ENCODE measurements around the gene ZNF681. TPM values are rescaled to one million over a fixed set of nuclear protein-coding genes. Genes with fewer than 3 reads are reported as not detected.

ZNF681 gene
- total and polyA plus RNA-seq, 9 of the 15 experiments (the other 6 are each of a cell fraction or from before 2014, with no cell fraction given): 2.8 to 8.6 (median 4.1) TPM

GRCh38 chr19:23764781-23765180 is 6.1 kb upstream of the ZNF681 start (continued):
- TF ChIP-seq GTF2E2 (tag; IDR thresholded peaks at IDR 0.05) (no peak), ZNF384 (IDR thresholded peaks at IDR 0.05; ENCODE audit: low read depth, low read length) (peak; percentile 38; the same call in 1 of the 2 replicates)

DNA sequence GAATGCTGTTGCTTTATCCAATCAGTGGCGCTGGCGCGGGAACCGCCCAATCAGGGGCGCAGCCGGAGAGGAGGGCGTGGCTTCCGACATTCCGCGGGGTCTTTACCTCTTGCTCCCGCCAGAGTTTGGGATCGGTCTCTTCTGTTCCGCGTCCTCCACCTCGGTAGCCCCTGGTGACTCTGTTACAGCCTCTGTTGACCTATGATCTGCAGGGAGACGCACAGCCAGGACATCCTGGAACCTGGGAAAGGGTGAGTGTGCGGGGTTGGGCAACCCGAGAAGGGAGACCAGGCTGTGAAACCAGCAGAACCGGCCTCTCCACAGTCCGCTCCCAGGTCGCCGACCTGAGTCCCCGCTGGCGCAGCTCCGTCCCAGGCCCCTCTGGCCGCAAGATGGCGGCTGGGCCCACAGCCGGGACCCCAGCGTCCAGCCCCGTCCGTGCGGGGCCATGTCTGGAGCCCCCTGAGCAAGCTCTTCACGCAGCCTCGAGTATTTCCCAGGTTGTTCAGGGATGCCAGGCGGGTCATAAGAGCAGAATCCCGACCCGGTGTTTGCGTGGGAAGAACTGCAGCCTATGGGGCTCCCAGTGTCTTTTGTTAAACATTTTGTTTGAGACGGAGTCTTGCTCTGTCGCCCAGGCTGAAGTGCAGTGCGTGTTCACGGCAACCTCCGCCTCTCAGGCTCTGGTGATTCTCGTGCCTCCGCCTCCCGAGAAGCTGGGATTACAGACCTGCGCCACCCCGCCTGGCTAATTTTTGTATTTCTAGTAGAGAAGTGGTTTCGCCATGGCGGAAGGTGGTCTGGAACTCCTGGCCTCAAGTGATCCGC is 4.4 kb upstream of the ZNF681 start:
- peaks cover 13% of the 10 kb centered on the region; the same call in 2 of the 3 replicates for H3K36me3 ChIP-seq (ENCODE audit: control insufficient read depth, insufficient read depth, low read length)
- peak; percentile 87 for ATAC-seq
- peaks cover 0 to 12% of the 10 kb centered on the region in 2 experiments; a peak in 3 of 5 replicates for H3K4me1 ChIP-seq (replicated peaks in 1 of 2; ENCODE audit: control insufficient read depth in 2 of 2, insufficient read depth in 2 of 2, low read length in 2 of 2)
- BruUV-seq (replicated peaks): TSS peak; percentile 42
- H3K4me2 ChIP-seq (ENCODE audit: insufficient read depth, low read length): peak overlapping the region; percentile 84
- H2AFZ ChIP-seq (ENCODE audit: low read depth, low read length): peak overlapping the region; percentile 94
- H4K20me1 ChIP-seq (replicated peaks; ENCODE audit: control insufficient read depth, insufficient read depth, low read length): no peaks in the 10 kb centered on the region
- peak; percentile 78 for FAIRE-seq
- peak overlapping the region; percentile 76 to 98 for H3K9ac ChIP-seq (ENCODE audit: insufficient read depth in 1 of 2, low read depth in 2 of 2, low read length in 2 of 2)
- H3K9me3 ChIP-seq (replicated peaks; ENCODE audit: control insufficient read depth, insufficient read depth, low read depth, low read length): no peaks in the 10 kb centered on the region
- peaks cover 52% of the 10 kb centered on the region for H3K79me2 ChIP-seq (ENCODE audit: control insufficient read depth, insufficient read depth, low read length)
- in situ Hi-C loops (cut with MboI): no loop called here
- no peaks in the 10 kb centered on the region for H3K9me1 ChIP-seq (ENCODE audit: control insufficient read depth, insufficient read depth, low read length)
- DNase-seq (ENCODE audit: extremely low read depth in 1 of 4, low spot score in 3 of 4): peak; percentile 86 to 94 (median 87)
- peak overlapping the region; percentile 81 for H3K27ac ChIP-seq (ENCODE audit: extremely low read depth, low read depth, low read length)
- peak overlapping the region; percentile 63 for H3K4me3 ChIP-seq
- WGBS (ENCODE audit: insufficient coverage, low coverage, missing lambda C conversion rate): under 1% methylated on average over 48 of the region's 51 CpGs
- POLR2A ChIA-PET: interaction anchor here (0.6 to 1.6 kb wide), 5 partner anchors 17 to 327 kb away, joined by 3 to 7 read pairs (median 3); partner anchors contain the start of gene ZNF675
- H3K27me3 ChIP-seq (ENCODE audit: control insufficient read depth in 2 of 2, insufficient read depth in 2 of 2, low read length in 2 of 2): no peaks in the 10 kb centered on the region
- intact Hi-C loops (cut with micrococcal nuclease): loop anchor here (2.0 kb wide), 1 partner anchor 76 kb away; the partner anchor contains the start of gene ZNF675
- CTCF ChIA-PET (ENCODE audit: low intra/inter-chr PET ratio): no interaction called here
- TF ChIP-seq, protein P1, sequence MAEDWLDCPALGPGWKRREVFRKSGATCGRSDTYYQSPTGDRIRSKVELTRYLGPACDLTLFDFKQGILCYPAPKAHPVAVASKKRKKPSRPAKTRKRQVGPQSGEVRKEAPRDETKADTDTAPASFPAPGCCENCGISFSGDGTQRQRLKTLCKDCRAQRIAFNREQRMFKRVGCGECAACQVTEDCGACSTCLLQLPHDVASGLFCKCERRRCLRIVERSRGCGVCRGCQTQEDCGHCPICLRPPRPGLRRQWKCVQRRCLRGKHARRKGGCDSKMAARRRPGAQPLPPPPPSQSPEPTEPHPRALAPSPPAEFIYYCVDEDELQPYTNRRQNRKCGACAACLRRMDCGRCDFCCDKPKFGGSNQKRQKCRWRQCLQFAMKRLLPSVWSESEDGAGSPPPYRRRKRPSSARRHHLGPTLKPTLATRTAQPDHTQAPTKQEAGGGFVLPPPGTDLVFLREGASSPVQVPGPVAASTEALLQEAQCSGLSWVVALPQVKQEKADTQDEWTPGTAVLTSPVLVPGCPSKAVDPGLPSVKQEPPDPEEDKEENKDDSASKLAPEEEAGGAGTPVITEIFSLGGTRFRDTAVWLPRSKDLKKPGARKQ (CRISPR knock-in tag; IDR thresholded peaks at IDR 0.05): no peak
- TF ChIP-seq, protein P2, sequence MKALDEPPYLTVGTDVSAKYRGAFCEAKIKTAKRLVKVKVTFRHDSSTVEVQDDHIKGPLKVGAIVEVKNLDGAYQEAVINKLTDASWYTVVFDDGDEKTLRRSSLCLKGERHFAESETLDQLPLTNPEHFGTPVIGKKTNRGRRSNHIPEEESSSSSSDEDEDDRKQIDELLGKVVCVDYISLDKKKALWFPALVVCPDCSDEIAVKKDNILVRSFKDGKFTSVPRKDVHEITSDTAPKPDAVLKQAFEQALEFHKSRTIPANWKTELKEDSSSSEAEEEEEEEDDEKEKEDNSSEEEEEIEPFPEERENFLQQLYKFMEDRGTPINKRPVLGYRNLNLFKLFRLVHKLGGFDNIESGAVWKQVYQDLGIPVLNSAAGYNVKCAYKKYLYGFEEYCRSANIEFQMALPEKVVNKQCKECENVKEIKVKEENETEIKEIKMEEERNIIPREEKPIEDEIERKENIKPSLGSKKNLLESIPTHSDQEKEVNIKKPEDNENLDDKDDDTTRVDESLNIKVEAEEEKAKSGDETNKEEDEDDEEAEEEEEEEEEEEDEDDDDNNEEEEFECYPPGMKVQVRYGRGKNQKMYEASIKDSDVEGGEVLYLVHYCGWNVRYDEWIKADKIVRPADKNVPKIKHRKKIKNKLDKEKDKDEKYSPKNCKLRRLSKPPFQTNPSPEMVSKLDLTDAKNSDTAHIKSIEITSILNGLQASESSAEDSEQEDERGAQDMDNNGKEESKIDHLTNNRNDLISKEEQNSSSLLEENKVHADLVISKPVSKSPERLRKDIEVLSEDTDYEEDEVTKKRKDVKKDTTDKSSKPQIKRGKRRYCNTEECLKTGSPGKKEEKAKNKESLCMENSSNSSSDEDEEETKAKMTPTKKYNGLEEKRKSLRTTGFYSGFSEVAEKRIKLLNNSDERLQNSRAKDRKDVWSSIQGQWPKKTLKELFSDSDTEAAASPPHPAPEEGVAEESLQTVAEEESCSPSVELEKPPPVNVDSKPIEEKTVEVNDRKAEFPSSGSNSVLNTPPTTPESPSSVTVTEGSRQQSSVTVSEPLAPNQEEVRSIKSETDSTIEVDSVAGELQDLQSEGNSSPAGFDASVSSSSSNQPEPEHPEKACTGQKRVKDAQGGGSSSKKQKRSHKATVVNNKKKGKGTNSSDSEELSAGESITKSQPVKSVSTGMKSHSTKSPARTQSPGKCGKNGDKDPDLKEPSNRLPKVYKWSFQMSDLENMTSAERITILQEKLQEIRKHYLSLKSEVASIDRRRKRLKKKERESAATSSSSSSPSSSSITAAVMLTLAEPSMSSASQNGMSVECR (CRISPR knock-in tag; IDR thresholded peaks at IDR 0.05): peak; percentile 28; the same call in 1 of the 2 replicates
- TF ChIP-seq SMAD1 (IDR thresholded peaks at IDR 0.05; ENCODE audit: low read depth, low read length, partially characterized antibody) (no peak), TAF9B (IDR thresholded peaks at IDR 0.05; ENCODE audit: partially characterized antibody) (peak; percentile 62), RAD51 (IDR thresholded peaks at IDR 0.05; ENCODE audit: borderline replicate concordance, low read depth) (no peak), PTRF (tag; IDR thresholded peaks at IDR 0.05) (no peak), ZNF583 (CRISPR knock-in tag; IDR thresholded peaks at IDR 0.05) (no peak), GTF2E2 (tag; IDR thresholded peaks at IDR 0.05) (no peak), MTA3 (IDR thresholded peaks at IDR 0.05; ENCODE audit: borderline replicate concordance) (peak; percentile 66; the same call in 1 of the 2 replicates), CEBPG (CRISPR knock-in tag; IDR thresholded peaks at IDR 0.05) (no peak), CEBPG (tag; conservative IDR thresholded peaks at IDR 0.05 in 1 of 2, IDR thresholded peaks at IDR 0.05 in 1 of 2) (peak in 1 of 2 experiments; percentile 76; a peak in 2 of 4 replicates), NFYB (IDR thresholded peaks at IDR 0.05; ENCODE audit: extremely low read depth, insufficient read length) (peak; percentile 96)
